M059J (cell line): ENCODE data around the gene D2HGDH. TPM values are rescaled to one million over a fixed set of nuclear protein-coding genes. Genes with fewer than 3 reads are reported as not detected.
"Not testable (repeated sequence)": the region's sequence is repeated elsewhere in the genome, so short reads cannot be mapped to it uniquely, and the experiment has no call there.

ENCODE experiments used
- DNase-seq: peaks from one replicate; pipeline ENCODE4 v3.0.0-alpha.2; 2012; ENCODE audit warnings: low read depth
- total RNA-seq: library from RNA; depleted of rRNA; stranded (reverse); fragments of >200 nt; shearing (Covaris generic); gene quantifications from 2 replicates; pipeline ENCODE4 v1.2.3, GENCODE V29; 2014

Gene D2HGDH
- total RNA-seq, 1 experiment from 2014 or later: 6.1 TPM

- DNase-seq: no peak
Observed at GRCh38 chr2:241768251-241768711, 33.9 kb downstream of the D2HGDH start.

- no peak for DNase-seq
Observed at GRCh38 chr2:241768850-241769249, 34.4 kb downstream of the D2HGDH start.

DNA sequence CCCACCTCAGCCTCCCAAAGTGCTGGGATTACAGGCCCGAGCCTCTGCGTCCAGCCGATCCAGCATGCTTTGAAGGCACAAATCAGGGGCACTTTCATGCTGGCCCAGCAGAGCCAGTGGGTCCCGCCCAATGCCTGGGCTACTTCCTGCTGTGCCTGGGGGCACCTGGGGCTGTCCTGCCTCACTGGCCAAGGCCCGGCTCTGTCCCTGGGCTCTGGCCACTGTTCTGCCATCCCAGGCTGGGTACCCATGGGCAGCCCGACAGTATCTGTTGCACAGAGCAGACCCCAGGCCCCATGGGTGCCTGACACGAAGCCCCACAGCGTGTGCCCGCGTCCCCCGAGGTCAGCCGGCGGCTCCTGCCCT, 35.4 kb downstream of the D2HGDH start:
- DNase-seq: no peak

GRCh38 chr2:241770185-241770935, 35.9 kb downstream of the D2HGDH start:
- DNase-seq: no peak

- no peak for DNase-seq
Observed at GRCh38 chr2:241770936-241771285, 36.5 kb downstream of the D2HGDH start.

GRCh38 chr2:241771286-241772062, 37.0 kb downstream of the D2HGDH start:
- DNase-seq: no peak

GRCh38 chr2:241772063-241772499, 37.7 kb downstream of the D2HGDH start:
- DNase-seq: no peak

DNA sequence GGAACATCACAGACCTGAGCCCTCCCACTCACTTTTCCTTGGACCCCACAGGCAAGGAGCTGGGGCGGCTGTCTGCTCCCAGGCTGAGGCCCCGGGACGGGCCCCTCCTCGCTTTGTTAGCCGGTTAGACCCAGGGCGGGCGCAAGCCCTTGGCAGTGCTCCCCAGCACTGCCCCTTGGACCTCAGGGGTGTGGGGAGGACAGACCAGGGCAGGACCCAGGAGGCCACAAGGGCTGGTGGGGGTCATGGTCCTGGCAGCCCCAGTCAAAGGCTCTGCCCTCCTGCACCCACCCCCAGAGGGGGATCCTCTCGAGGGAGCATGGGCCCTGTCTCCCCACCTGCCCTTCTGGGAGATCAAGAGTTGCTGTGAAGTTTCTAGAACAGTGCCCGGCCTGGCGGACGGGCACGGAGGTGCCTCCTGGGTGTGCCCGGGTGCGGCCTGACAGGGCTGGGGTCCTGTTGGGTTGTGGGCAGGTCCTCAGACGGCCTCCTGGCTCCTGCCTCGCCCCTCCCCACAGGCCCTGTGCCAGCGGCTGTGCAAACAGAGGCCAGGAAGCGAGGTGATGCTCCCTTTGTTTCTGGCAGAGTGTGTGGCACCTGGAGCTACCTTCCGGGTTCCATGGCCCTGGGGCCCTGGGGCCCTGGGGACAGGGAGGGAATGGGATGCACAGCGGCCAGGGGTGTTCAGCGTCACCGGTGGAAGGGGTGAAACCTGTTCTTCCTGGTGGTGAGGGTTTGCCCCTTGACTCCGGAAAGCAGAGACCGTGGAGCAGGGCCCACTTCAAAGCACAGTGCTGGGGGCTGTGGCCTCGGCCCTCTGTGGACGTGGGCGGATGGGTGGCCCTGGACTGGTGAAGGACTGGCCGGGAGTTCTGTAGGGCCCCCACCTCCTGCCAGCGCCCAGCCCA, 39.3 kb downstream of the D2HGDH start:
- DNase-seq: no peak

DNA sequence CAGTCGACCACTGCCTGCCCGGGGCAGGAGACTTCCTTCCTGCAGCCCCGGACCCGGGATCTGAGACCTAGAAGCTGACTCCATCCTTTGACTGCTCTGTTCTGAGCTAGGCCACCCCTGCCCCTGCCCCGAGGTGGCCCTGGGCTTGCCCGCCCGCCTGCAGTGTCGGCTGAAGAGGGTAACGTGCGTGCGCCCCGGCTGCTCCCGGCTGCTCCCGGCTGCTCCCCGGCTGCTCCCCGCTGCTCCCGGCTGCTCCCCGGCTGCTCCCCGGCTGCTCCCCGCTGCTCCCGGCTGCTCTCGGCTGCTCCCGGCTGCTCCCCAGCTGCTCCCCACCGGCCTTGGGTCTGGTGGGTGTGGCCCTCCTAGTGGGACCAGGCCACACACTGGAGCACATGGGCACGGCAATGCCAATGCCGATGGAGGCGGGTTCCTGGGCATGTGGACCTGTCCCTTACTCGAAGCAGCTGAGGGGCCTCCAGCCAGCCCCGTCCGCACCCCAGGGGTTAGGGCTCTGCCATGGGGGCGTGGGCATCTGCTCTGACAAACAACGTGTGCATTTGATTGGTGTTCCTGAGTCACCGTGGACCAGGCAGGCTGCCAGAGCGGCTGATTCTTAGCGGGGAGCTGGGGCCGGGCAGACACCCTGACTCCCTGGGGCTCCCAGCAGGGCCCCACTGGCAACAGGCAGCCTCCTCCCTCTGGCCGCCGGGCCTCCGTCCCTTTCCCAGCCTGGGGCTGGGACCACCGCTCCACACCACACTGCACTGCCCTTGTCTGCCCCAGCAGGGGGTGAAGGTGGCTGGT, 40.2 kb downstream of the D2HGDH start:
- DNase-seq: peak; percentile 72

DNA sequence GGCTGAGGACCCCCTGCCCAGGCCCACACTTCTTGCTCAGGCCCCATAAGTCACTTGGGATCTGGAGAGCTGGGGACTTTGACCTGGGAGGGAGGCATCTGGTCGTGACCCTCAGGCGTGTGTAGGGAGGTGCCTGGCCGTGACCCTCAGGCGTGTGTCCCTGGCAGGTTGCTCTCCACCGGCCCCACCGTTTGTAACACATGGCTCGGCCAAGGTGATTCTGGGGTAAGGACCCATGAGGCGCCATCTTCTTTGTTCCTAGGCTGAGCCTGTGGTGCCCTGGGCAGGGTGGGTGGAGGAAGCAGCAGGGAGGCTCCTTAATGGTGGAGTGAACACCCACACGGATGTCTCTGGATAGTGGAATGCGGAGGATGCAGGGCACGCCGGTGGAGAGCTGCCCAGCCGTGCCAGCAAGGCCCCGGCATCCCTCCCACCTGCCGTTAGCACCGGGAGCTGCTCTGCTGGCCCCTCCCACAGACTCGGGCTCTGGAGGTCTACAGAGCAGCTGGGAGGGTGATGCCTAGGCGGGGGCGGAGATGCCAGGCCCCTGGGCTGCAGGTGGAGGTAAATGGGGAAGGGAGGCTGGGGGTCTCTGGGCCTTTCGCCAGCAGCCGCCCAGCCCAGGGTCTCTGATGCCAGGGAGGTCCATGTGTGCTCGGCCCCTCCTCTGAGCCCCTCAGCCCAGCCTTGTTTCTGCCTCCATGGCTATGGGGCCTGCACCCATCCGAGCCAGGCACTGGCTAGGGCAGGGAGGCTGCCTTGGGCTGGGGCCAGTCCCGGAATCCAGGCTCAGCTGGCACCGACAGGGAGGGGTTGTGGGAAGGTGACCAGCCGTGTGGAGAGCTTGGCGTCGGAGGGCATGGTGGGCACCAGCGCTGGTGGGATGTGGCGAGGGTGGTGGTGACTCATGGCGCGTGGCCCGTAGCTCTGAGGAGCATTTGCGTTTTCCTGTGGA, 41.1 kb downstream of the D2HGDH start:
- no peak for DNase-seq

DNA sequence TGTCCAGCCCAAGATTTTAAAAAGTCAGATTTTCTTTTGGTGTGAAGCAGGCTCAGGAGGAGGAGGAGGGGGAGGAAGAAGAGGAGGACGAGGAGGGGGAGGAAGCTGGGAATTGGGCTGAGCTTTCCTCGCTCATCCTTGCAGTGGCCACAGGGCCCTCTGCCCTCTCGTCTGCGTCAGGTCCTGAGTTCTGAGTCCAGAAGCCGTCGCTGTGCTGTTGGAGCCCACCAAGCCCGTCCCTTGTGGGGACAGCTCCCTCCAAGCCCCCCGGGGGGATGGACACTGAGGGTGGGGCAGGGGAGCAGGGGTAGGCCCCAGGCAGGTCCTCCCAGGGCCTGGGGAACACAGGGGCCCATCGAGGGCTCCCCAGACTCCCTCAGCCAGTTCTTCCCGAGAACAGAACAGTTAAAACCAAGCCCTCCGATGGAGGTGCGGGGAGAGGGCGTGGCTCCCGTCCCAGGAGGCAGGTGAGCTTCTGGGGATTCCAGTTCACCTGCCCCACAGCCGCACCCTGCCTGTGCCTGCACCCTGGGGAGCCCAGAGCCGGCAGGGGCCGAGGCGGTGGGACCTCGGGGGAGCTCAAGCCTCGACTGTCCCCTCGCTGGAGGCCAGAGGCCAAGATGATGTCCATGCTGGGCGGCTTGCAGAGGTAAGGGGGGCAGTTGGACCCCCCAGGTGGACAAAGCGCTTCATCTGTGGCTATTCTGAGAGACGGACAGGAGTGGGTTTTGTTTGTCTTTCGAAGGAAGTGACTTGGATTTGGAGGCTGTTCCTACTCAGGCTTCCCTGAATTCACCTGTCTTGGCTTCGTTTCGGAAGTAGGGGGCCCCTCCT, 42.1 kb downstream of the D2HGDH start, which contains the start of gene GAL3ST2:
Gene GAL3ST2 (plus strand): TSS at position 487 of the 834 bp plus-strand sequence. CDS start 134 bp downstream, at position 621.
- no peak for DNase-seq

GRCh38 chr2:241777170-241777685, 42.8 kb downstream of the D2HGDH start:
- DNase-seq: no peak

DNA sequence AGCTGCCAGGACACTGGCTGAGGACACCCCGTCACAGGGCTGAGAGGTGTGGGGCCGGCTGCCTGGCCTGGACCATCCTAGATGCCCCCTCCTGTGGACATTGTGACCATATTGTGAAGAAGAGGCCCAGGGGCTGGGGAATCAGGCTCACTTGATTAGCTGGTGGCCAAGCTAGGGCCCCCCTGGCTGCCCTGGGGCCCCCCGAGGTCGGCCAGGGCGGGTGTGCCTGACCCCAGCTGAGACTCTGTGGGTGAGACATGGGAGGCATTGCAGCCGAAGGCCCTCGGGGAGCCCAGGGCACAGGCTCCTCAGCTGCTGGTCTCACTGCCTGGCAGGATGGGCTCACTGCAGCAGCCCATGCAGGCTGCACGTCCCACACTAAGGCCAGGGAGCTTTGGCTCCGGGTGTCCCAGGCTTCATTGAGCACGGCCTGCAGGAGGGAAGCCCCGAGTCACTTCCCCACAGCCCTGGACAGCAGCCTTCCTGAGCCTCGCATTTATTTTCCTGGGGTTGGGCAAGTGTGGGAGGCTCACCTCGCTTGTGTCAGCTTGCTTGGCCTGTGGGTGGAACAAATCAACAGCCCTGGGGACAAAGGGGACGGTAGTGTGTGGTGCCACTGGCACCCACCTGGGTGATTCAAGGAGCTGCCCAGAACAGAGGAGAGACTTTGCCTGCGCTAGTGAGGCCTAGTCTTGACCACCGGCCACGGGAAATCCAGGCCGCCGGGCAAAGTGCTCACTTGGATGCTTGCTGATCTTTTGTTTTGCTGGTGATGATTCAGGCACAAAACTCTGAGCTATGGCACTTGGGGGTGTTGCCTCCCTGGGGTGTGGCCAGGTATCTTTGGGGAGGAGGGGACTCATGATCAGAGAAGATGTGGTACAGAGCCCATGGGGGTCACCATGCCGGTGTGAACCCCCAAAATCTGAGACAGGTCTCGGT, 43.5 kb downstream of the D2HGDH start:
- no peak for DNase-seq

GRCh38 chr2:241780939-241781569, 46.6 kb downstream of the D2HGDH start:
- DNase-seq: no peak

DNA sequence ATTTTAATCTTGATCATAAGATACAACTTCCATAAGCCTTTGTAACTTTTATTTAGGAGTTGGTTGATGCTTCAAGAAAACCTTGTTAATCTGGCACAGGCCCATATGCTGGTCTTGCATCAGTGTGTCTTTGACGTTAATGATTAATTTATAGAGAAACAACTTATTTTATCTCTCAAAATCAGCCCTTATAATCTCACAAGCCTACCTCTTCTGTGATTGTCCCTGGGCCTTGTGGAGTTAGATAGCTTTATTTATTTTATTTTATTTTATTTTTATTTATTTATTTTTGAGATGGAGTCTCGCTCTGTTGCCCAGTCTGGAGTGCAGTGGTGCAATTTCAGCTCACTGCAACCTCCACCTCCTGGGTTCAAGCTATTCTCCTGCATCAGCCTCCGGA, 47.6 kb downstream of the D2HGDH start:
- DNase-seq: not testable (repeated sequence)

DNA sequence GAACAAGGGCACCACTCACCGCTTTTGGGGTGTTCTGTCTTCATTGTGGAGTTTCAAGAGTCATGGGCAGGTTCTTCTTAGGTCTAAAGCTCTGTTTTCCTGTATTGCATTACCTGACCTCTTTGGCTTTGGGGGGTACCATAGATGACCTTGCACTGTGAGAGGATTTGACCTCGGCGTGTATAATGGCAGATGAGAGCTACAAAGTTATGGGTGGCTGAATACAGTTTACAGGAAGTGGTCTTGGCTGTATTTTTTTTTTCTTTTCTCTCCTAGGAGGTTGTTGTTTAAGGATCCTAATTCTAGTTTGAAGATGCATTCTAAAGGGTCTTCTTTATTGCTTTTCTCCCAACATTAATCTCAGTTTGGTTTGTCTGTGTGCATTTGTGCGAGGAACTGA, 53.7 kb downstream of the D2HGDH start:
- no peak for DNase-seq

DNA sequence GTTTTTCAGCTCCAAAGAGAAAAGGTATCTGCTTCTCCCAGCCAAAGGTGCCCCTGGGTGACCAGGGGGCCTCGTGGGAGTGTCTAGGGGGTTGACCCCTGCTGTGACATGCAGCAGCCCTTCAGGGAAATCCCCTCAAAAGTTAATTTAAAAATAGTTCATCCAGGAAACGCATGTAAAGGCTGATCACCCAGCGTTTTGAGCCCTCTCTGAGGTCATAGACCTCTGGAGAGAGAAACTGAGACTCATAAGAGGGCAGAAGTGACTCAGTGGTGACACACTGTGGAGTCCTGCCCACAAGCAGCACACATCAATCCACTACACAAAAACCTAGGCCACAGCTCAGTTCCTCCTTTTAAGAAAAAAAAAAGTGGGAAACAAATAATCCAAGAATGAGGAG, 54.1 kb downstream of the D2HGDH start:
- peak; percentile 16 for DNase-seq
